Measurements from ENCODE around the gene ETFDH.
"Not testable (repeated sequence)": the region's sequence is repeated elsewhere in the genome, so short reads cannot be mapped to it uniquely, and the experiment has no call there.

Gene ETFDH

GRCh38 chr4:158681629-158682028 lies 9.5 kb downstream of the ETFDH start:
- no peak for DNase-seq

- DNase-seq, result no peak
Measured at GRCh38 chr4:158682066-158682465, 10.0 kb downstream of the ETFDH start.

DNA sequence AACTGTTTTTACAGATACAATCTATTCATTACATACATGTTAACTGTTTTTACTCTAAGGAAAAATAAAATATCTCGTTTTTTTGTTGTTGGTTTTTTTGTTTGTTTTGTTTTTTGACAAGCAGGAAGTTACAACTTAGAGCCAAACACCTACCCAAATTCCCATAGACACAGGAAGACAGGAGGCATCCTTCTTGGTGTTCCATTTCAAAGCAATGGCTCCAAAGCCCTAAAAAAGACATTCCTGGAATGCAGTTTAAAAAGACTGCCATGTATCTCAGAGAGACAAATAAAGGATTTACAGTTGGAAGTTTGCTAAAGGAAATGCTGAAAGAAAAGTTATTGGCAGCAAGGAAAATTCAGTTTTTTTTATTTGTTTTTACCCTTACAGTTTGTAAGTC lies 16.7 kb downstream of the ETFDH start:
- DNase-seq, result no peak

GRCh38 chr4:158704274-158704673 lies 32.2 kb downstream of the ETFDH start:
- DNase-seq, result no peak

DNA sequence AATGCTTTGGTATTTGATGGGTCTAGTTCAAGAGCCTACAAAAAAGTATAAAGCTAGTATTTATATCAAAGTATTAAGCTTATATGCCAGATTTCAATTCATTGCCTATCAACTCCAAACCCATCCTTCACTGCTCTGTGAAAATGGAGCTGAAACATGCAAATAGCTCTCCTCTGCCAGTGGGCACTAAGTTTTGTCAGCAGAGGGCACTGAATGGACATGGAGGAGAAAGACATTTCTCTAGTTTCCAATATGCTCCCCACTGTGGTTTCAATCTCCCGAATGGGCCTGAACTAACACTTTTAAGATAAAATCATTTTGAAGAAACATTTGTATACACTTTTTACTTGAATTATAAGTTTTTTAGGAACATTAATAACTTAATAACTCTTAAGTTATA lies 38.7 kb downstream of the ETFDH start:
- peak in 1 of 2 donors; percentile 5 for DNase-seq

- not testable (repeated sequence) for DNase-seq
Measured at GRCh38 chr4:158712622-158713021, 40.5 kb downstream of the ETFDH start.

DNA sequence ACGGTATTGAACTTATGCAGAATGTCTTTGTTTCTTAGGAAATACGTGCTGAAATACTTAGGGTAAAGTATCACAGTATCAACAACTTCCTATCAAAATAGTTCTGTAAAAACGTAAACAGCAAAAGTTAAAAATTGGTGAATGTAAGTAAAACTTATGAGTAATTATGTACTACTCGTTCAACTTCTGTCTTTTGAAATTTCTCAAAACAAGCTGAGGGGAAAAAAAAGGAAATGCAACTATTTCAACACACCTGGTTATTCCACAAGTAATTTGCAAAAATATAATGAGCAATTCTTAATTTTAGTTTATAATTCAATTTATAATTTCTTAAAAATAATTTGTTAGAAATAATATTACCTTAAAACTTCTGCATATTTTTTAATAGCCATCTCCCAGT lies 42.8 kb downstream of the ETFDH start:
- DNase-seq, result no peak

GRCh38 chr4:158715802-158716201 lies 43.7 kb downstream of the ETFDH start:
- no peak for DNase-seq

GRCh38 chr4:158721680-158722079 lies 49.6 kb downstream of the ETFDH start:
- no peak for DNase-seq

GRCh38 chr4:158722291-158722916 lies 50.3 kb downstream of the ETFDH start:
- DNase-seq, result peak in 1 of 2 donors; percentile 17

GRCh38 chr4:158722917-158723793 lies 51.1 kb downstream of the ETFDH start, which contains the start of gene PPID:
Gene PPID (minus strand): TSS chr4:158723396. CDS start chr4:158723288, 108 bp downstream.
- peak; percentile 82 for DNase-seq

DNA sequence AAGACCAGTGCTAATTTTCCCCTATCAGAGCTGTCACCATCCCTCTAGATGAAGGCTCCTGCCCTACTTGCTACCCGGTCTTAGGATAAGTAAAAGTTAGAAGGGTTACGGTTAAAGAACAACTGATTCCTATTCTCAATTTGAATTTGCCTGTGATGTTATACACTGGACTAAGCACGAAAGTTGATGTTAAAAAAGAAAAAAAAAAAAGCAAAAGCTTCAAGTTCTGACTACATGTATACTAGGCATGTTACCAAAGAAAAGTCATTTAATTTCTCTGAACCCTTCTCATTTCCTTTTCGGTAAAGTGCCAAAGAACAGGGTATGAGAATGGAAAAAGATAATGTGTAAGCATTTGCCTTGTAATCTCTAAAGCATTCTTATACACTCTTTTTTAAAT lies 52.5 kb downstream of the ETFDH start:
- DNase-seq, result no peak

DNA sequence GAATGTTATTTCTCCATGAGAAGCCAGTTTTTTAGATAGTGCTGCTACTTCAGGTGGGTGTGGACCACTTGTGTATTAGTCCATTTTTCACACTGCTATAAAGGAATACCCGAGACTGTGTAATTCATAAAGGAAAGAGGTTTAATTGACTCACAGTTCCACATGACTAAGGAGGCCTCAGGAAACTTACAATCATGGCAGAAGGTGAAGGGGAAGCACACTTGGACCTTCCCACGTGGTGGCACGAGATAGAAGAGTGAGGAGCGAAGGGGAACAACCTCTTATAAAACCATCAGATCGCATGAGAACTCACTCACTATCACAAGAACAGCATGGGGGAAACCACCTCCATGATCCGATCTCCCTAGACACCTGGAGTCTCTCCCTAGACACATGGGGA lies 54.5 kb downstream of the ETFDH start:
- no peak for DNase-seq

GRCh38 chr4:158728236-158728635 lies 56.1 kb downstream of the ETFDH start:
- no peak for DNase-seq

DNA sequence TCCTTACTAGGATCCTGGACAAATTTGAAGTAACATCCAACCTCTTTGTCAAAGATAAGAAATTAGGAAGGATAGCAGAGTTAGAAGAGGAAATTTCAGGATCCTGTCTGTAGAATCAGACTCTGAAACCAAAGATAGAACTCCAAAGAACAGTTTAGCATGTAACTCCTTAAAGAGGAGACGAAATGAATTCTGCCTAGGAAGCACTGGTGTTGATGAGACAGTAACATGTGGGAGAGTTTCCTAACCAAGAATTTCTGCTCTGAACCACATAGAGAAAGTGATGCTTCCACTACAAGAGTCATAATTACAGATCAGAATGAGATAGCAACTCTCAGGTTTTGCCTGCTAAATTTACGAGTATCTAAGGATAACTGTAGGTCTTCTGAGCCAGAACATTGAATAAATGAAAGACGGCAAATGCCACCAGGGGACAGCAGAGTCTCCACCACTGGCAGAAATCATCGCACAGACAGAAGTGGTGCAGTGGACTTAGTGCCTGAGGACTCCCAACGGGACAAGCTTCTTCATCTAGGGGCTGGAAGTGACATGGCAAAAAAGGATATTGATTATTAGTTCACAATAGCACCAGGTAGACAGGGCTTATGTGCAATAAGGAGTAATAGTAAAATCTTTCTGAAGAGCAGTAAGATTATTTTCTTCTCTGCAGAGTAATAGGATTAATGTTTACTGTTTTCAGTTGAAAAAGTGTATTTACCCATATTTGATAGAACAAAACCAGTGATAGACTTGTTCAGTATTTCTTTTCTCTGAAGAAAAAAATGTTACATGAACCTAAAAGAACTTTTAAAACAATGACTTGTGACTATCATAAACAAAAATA lies 57.8 kb downstream of the ETFDH start:
- peak; percentile 42 to 61 for DNase-seq

- DNase-seq, result no peak
Measured at GRCh38 chr4:158738866-158739265, 66.8 kb downstream of the ETFDH start.

- no peak for DNase-seq
Measured at GRCh38 chr4:158739600-158739999, 67.5 kb downstream of the ETFDH start.

- DNase-seq, result no peak
Measured at GRCh38 chr4:158741326-158742021, 69.4 kb downstream of the ETFDH start.

DNA sequence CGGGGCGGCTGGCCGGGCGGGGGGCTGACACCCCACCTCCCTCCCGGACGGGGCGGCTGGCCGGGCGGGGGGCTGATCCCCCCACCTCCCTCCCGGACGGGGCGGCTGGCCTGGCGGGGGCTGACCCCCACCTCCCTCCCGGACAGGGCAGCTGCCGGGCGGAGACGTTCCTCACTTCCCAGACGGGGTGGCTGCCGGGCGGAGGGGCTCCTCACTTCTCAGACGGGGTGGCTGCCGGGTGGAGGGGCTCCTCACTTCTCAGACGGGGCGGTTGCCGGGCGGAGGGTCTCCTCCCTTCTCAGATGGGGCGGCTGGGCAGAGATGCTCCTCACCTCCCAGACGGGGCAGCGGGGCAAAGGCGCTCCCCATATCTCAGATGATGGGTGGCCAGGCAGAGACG lies 74.4 kb downstream of the ETFDH start:
- DNase-seq, result not testable (repeated sequence)

GRCh38 chr4:158750379-158750778 lies 78.3 kb downstream of the ETFDH start:
- no peak for DNase-seq

DNA sequence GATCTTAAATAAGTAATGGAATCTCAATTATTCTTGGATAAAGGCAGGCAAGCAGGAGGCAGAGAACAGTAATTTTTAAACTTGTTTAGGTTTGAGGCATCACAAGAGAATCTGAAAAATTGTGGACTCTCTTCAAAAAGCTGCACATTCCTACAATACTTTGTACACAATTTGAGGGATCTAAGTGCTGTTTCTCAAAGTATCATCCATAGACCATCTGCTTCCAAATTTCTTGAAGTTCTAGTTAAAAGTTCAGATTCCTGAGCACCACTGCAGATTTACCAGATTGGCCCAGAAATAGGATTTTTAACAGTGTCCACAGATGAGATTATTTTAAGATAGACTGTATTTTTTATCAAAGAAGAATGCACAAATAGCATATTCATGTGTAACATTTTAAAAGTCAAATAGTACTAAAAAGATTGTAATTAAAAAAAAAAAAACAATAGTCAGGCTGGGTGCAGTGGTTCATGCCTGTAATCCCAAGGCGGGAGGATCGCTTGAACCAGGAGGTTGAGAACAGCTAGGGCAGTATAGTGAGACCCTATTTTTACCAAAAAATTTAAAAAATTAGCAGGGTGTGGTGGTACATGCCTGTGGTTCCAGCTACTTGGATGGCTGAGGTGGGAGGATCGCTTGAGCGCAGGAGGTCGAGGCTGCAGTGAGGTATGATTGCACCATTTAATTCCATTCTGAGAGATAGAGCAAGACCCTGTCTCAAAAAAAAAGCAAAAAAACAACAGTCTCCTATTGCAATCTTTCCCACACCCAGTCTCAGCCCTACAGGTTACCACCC lies 82.5 kb downstream of the ETFDH start:
- no peak for DNase-seq

DNA sequence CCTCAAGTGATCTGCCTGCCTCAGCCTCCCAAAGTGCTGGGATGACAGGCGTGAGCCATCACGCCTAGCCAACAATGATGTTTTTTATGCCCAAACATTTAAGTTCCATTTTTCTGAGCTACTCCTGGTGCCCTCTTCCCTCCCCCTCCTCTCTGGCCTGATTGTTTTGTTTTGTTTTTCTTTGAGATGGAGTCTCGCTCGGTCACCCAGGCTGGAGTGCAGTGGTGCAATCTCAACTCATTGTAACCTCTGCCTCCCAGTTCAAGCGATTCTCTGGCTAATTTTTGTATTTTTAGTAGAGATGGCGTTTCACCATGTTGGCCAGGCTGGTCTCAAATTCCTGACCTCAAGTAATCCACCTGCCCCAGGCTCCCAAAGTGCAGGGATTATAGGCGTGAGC lies 83.7 kb downstream of the ETFDH start:
- DNase-seq, result not testable (repeated sequence)
